Ovary (tissue), 9 donors: Measurements from ENCODE around the gene PCSK2. TPM values are rescaled to one million over a fixed set of nuclear protein-coding genes. Genes with fewer than 3 reads are reported as not detected.

Source experiments
- DNase-seq, 5 donors: peaks; one replicate each; pipeline ENCODE4 v3.0.0-alpha.2; 2019 to 2020
- H3K27ac ChIP-seq, 2 donors: fragments of 200-600 bp; one replicate each; pipeline versions ENCODE4 v1.5.1 to v1.8.0; 2019 to 2022
- H3K27me3 ChIP-seq: fragments of 200-600 bp; one replicate; pipeline ENCODE4 v1.8.0; 2022
- H3K36me3 ChIP-seq: fragments of 200-600 bp; sonication (generic); one replicate; pipeline ENCODE4 v1.5.1; 2019
- H3K4me1 ChIP-seq: one replicate; pipeline ENCODE4 v1.8.1; 2013; ENCODE audit warnings: mild to moderate bottlenecking, moderate library complexity; ENCODE audit not compliant: insufficient read depth
- H3K4me3 ChIP-seq: fragments of 200-600 bp; sonication (generic); one replicate; pipeline ENCODE4 v1.5.1; 2017
- H3K9me3 ChIP-seq, 2 donors: fragments of 200-600 bp in 1 of 2; sonication (generic) in 1 of 2; one replicate each; pipeline versions ENCODE4 v1.5.1 to v1.8.1; 2013 to 2019; ENCODE audit warnings: mild to moderate bottlenecking in 1 of 2, moderate library complexity in 1 of 2
- CTCF ChIP-seq, 3 donors: fragments of 450-650 bp in 2 of 3; fragments of 200-600 bp in 1 of 3; IDR thresholded peaks; one replicate each; pipeline versions ENCODE4 v1.5.1 to v1.8.0; 2016 to 2022; ENCODE audit warnings: antibody characterized with exemption in 3 of 3, mild to moderate bottlenecking in 1 of 3
- EP300 ChIP-seq: sonication (generic); formaldehyde crosslinking; IDR thresholded peaks from one replicate; pipeline ENCODE4 v1.6.1; 2017; ENCODE audit warnings: antibody characterized with exemption
- POLR2A ChIP-seq: fragments of 450-650 bp; IDR thresholded peaks from one replicate; pipeline ENCODE4 v1.6.1; 2017; ENCODE audit warnings: antibody characterized with exemption, mild to moderate bottlenecking, moderate library complexity
- WGBS, 3 donors: extraction: QIAGEN DNeasy Blood & Tissue Kit in 1 of 3; methylation state at CpG; one replicate each; pipeline versions ENCODE4 v1.1.5 to v1.1.7; 2013 to 2017; 5-methylcytosine and 5-hydroxymethylcytosine counted together
- intact Hi-C, 4 donors: fragments of 100-400 bp; cut with DNase I; formaldehyde crosslinking; loops; one replicate each; pipeline versions ENCODE4 v1.11.0 to v1.15.1; 2022 to 2023
- polyA plus RNA-seq, 2 donors: library from polyadenylated mRNA; stranded (reverse); fragments of 200-250 nt in 1 of 2; fragments of 350-450 nt in 1 of 2; fragmentation: Illumina TruSeq in 1 of 2; extraction: RNeasy Lipid Tissue Mini Kit (QIAGEN cat#74804) in 1 of 2; gene quantifications; one replicate each; pipeline ENCODE4 v1.2.3, GENCODE V29; 2013 to 2014
- total RNA-seq, 7 donors: library from RNA; depleted of rRNA in 2 of 7; stranded (reverse); fragments of >200 nt in 2 of 7; fragmentation: NEBNext Ultra II Directional in 3 of 7; extraction: Animal tissue kit (Norgen Biotek cat#: 25700) in 3 of 7; gene quantifications; one replicate each; pipeline versions ENCODE4 v1.1.0 to v1.2.4, GENCODE V29; 2016 to 2023
- donor health status: DM: no; HTN: no; CAD: no; lungs with moderate emphysema.
- donor health status: DM: no; HTN: no; CAD: no.
- donor health status: Bipolar disorder and iron deficiency.
- donor health status: DM: yes; HTN: yes; CAD: no.
- donor health status: DM: no; HTN: no; CAD: no.
- donor health status: DM: yes; HTN: yes; CAD: no.

Gene PCSK2
- total and polyA plus RNA-seq, 9 donors, result 3.0 to 27.8 (median 6.7) TPM

DNA sequence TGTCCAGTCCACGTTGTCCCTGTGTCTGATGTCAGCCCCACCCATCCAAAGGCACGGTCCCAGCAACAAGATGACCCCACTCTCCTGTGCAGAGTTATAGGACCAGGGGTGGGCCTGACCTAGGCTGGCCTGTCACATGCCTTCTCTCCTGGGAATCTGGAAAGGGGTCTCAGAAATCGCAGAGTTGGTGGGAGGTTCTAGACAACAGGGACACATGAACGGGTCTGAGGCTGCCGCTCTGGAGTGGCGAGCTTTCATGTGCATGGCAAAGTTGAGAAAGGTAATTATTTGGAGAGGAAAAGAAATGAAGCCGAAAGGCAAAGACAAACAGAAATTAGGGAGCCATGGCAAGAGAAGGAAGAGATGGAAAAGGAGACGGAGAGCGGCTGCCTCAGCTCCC is 274.9 kb downstream of the PCSK2 start:
- H3K4me1 ChIP-seq, result peaks cover 2% of the 10 kb centered on the region
- TF ChIP-seq POLR2A (no peak), CTCF (IDR thresholded peaks at IDR 0.05) (no peak), EP300 (no peak)
- WGBS, 3 donors, result 87 to 89% (median 88%) methylated on average over 9 of the region's 9 CpGs

DNA sequence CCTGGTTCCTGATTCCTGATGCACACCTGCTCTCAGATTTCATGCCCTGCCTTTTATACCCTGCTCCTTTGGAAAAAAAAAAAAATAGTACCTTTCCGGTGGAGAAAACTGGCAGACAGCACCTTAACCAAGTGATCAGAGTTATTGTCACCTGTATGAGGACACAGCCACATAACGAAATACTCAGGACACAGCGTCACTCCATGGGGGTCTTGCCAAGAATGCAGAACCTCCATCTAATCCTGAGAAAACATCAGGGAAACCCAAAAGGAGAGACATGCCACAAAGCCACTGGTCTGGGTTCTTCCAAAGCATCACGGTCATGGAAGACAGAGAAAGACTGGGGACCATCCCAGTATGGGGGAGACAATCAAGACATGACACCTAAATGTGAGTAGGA is 275.3 kb downstream of the PCSK2 start:
- no peak for DNase-seq
- 88 to 92% (median 89%) methylated on average over 4 of the region's 4 CpGs for WGBS, 3 donors
- no peaks in the 10 kb centered on the region for H3K9me3 ChIP-seq
- no peaks in the 10 kb centered on the region for H3K36me3 ChIP-seq
- peaks cover 2% of the 10 kb centered on the region for H3K4me1 ChIP-seq
- no peak overlapping the region for H3K27ac ChIP-seq
- H3K27me3 ChIP-seq, result no peaks in the 10 kb centered on the region
- intact Hi-C loops, result loop anchor here in 2 of 4 donors (5.0 to 10.0 kb wide), 4 partner anchors 393 to 495 kb away; no protein-coding TSS in a partner anchor
- H3K4me3 ChIP-seq, result no peak overlapping the region
- TF ChIP-seq EP300 (no peak), POLR2A (no peak), CTCF (IDR thresholded peaks at IDR 0.05) (no peak)

More for the DNA sequence above, 274.9 kb downstream of the PCSK2 start:
- no peak for DNase-seq
- no peaks in the 10 kb centered on the region for H3K27me3 ChIP-seq
- no peak overlapping the region for H3K4me3 ChIP-seq
- no peaks in the 10 kb centered on the region for H3K36me3 ChIP-seq
- intact Hi-C loops, result loop anchor here in 2 of 4 donors (5.0 to 10.0 kb wide), 4 partner anchors 393 to 496 kb away; no protein-coding TSS in a partner anchor
- H3K9me3 ChIP-seq, result no peaks in the 10 kb centered on the region
- H3K27ac ChIP-seq, result no peak overlapping the region

DNA sequence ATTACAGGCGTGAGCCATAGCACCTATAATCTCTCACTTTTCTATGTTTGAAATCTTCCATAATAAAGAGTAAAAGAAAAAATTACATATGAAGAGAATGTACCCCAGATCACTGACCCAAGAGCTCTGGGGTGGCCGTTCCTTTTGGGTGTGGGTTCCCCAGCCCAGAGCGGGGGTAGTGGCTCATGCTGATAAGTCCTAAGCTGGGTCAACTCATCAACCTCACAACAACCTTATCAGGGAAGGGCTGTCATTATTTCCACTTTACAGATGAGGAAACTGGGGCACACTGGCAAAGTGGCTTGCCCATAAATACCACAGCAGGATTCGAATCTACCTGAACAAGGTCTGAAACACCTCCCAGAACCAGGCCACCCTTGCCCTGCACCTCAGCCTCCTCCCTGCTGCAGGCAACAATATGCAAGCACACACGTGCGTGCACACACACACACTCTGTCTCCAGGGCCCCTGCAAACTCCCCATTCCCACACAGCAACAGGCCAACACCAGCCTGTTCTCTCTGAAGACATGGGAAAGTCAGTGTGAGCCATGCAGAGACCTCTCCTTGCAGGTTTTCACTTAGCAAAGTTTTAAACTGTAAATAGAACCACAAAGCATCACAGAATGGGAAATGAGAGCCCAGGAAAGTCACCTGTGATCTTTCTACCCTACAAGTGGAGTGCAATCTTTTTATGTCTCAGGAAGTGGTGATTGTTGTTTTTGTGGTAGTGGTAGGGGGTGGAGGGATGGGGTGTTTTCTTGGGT is 276.6 kb downstream of the PCSK2 start:
- intact Hi-C loops, result loop anchor here in 2 of 4 donors (5.0 to 10.0 kb wide), 4 partner anchors 391 to 494 kb away; no protein-coding TSS in a partner anchor
- H3K27me3 ChIP-seq, result no peaks in the 10 kb centered on the region
- TF ChIP-seq CTCF (IDR thresholded peaks at IDR 0.05) (no peak), POLR2A (no peak), EP300 (no peak)
- no peak for DNase-seq
- no peak overlapping the region for H3K27ac ChIP-seq
- H3K36me3 ChIP-seq, result no peaks in the 10 kb centered on the region
- no peaks in the 10 kb centered on the region for H3K9me3 ChIP-seq
- H3K4me3 ChIP-seq, result no peak overlapping the region
- H3K4me1 ChIP-seq, result peaks cover 2% of the 10 kb centered on the region
- WGBS, 3 donors, result 78 to 89% (median 83%) methylated on average over 6 of the region's 6 CpGs

- Histone ChIP-seq H3K9me3 (no peaks in the 10 kb centered on the region), H3K36me3 (no peaks in the 10 kb centered on the region), H3K27ac (no peak overlapping the region), H3K4me3 (peak overlapping the region; percentile 42), H3K4me1 (peaks cover 2% of the 10 kb centered on the region), H3K27me3 (no peaks in the 10 kb centered on the region)
- DNase-seq, result peak in 3 of 5 donors; percentile 38 to 46 (median 42)
- TF ChIP-seq EP300 (no peak), POLR2A (no peak), CTCF (IDR thresholded peaks at IDR 0.05) (no peak)
- 32 to 39% (median 37%) methylated on average over 23 of the region's 23 CpGs for WGBS, 3 donors
- intact Hi-C loops, result loop anchor here in 2 of 4 donors (5.0 to 10.0 kb wide), 4 partner anchors 391 to 493 kb away; no protein-coding TSS in a partner anchor
Measured at GRCh38 chr20:17504066-17504897, 277.4 kb downstream of the PCSK2 start.
